Kidney epithelial cell (primary cell): ENCODE measurements around the gene ST8SIA4. TPM values are rescaled to one million over a fixed set of nuclear protein-coding genes. Genes with fewer than 3 reads are reported as not detected.
A peak's percentile ranks its signal among the peaks of the same experiment; 100 is the strongest.

Experiments
- DNase-seq: peaks from one replicate; pipeline ENCODE4 v3.0.0-alpha.2; 2010; ENCODE audit warnings: low read depth
- H3K27me3 ChIP-seq: 2 replicates; pipeline ENCODE4 v1.6.0; 2011; ENCODE audit warnings: low read length; ENCODE audit not compliant: control insufficient read depth, insufficient read depth
- H3K36me3 ChIP-seq: 2 replicates; pipeline ENCODE4 v1.5.1; 2011; ENCODE audit warnings: low read length; ENCODE audit not compliant: control insufficient read depth, insufficient read depth
- H3K4me3 ChIP-seq: 2 replicates; pipeline ENCODE4 v1.5.1; 2011; ENCODE audit warnings: low read depth, mild to moderate bottlenecking, control low read depth, low read length
- total RNA-seq: library from RNA; depleted of rRNA; stranded (reverse); fragments of >200 nt; gene quantifications from 2 replicates; pipeline ENCODE4 v1.2.3, GENCODE V29; 2015
- TF ChIP-seq, protein P1 (sequence below): IDR thresholded peaks from 2 replicates; pipeline ENCODE4 v1.5.1; 2011; ENCODE audit warnings: mild to moderate bottlenecking, moderate library complexity, low read length, control low read depth, inconsistent platforms; ENCODE audit not compliant: insufficient read depth, poor library complexity, severe bottlenecking

The ST8SIA4 gene, protein sequence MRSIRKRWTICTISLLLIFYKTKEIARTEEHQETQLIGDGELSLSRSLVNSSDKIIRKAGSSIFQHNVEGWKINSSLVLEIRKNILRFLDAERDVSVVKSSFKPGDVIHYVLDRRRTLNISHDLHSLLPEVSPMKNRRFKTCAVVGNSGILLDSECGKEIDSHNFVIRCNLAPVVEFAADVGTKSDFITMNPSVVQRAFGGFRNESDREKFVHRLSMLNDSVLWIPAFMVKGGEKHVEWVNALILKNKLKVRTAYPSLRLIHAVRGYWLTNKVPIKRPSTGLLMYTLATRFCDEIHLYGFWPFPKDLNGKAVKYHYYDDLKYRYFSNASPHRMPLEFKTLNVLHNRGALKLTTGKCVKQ
- total RNA-seq = 0.21 and 2.3 TPM in 2 replicates

DNA sequence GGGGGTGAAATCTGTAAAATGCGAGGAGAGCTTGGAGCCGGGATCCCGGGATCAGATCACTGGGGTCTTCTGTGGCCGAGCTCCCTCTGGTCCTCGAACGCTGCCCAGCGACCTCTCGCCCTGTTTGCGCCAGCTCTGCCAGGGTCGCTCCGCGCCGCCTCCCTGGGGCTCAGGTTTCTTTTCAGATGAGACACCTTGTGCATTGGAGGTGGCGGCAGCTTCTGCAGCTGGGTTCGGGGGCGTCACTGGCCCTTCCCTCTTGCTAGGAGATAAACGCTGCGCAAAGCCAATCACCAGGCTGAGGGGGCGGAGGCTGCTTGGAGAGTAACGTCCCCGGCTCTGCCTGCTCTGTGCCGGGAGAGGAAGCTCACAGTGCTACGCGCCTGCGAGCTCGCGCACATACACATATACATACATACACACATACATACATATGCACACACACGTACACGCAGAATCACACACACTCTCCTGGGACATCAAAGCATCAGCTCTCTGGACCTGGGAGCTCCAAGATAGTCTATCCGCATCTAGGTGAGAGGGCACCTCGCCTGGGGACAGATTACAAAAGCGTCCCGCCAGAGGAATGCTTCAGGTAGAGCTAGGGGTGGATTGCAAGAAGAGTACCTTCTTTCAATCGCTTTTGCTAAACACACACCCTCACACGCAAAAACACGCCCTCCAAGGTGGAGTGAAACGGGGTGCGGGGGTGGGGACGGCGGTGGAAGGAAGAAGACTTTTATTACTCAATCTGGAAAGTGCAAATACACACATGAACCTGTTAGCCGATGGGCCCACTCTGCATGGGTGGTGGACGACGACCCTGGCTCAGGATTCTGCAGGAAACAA lies at the start of gene ST8SIA4:
ST8SIA4 (minus strand) TSS at position 244 of the 849 bp plus-strand sequence. CDS start 327 bp downstream, outside the sequence.
- H3K36me3 ChIP-seq = no peaks in the 10 kb centered on the region
- H3K4me3 ChIP-seq = peak within 1 kb of the TSS; percentile 57
- TF ChIP-seq, protein P1, sequence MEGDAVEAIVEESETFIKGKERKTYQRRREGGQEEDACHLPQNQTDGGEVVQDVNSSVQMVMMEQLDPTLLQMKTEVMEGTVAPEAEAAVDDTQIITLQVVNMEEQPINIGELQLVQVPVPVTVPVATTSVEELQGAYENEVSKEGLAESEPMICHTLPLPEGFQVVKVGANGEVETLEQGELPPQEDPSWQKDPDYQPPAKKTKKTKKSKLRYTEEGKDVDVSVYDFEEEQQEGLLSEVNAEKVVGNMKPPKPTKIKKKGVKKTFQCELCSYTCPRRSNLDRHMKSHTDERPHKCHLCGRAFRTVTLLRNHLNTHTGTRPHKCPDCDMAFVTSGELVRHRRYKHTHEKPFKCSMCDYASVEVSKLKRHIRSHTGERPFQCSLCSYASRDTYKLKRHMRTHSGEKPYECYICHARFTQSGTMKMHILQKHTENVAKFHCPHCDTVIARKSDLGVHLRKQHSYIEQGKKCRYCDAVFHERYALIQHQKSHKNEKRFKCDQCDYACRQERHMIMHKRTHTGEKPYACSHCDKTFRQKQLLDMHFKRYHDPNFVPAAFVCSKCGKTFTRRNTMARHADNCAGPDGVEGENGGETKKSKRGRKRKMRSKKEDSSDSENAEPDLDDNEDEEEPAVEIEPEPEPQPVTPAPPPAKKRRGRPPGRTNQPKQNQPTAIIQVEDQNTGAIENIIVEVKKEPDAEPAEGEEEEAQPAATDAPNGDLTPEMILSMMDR = no peak
- no peaks in the 10 kb centered on the region for H3K27me3 ChIP-seq
- DNase-seq = peak; percentile 34

DNA sequence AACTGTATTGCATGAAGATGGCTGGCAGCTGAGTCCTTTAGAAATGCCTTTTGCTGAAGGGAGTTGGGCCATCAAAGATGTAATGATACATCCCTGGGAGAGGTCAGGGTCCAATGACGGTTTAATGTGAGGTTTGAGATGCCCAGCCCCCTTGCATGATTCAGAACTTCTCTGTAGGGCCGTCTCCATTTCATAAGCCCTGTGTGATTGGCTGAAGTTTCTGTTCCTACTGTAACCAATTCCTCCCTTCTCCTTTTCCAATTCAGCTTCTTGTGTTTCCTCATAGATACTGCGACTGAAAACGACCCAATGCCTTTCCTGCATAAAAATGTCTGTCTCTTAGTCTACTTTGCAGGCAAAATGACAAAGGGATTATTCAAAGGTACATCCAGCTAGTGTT lies 47.9 kb upstream of the ST8SIA4 start:
- DNase-seq = no peak
- Histone ChIP-seq H3K27me3 (no peaks in the 10 kb centered on the region), H3K36me3 (no peaks in the 10 kb centered on the region), H3K4me3 (no peak overlapping the region)
- TF ChIP-seq, protein P1 = no peak

DNA sequence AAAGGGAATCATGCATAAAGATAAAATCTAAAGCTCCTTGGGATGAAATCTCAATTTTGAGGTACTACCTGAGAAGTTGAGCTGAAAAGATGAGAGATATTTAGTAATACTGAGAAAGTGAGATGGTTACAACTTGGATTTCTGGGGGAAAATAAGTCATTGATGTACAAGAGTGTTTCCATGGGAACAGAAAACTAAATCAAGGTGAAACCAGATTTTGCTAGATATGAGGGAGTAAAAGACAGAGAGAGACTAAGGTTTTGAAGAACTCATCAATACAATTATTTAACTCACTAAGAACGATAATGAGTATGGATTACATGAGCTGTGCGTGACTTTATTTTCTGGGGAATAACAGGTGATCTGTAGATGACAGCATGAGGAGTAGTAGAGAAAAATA lies 10.2 kb upstream of the ST8SIA4 start:
- Histone ChIP-seq H3K27me3 (no peaks in the 10 kb centered on the region), H3K36me3 (no peaks in the 10 kb centered on the region), H3K4me3 (no peak overlapping the region)
- TF ChIP-seq, protein P1 = no peak
- no peak for DNase-seq

DNA sequence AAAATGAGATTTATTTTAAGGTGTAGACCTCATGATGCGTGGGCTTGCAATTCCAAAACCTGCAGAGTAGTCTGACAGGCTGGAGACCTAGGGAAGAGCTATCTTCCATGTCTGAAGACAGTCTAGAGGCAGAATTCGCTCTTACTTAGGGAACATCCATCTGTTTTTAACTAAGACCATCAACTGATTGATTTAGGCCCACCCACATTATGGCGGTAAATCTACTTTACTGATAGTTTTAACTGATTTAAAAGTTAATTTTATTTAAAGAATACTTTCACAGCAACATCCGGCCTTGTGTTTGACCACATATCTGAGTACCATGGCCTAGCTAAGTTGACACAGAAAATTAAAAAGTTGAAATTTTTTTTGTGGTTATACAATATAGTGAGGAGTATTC lies 6.0 kb upstream of the ST8SIA4 start:
- Histone ChIP-seq H3K27me3 (no peaks in the 10 kb centered on the region), H3K4me3 (no peak overlapping the region), H3K36me3 (no peaks in the 10 kb centered on the region)
- no peak for DNase-seq
- TF ChIP-seq, protein P1 = no peak

DNA sequence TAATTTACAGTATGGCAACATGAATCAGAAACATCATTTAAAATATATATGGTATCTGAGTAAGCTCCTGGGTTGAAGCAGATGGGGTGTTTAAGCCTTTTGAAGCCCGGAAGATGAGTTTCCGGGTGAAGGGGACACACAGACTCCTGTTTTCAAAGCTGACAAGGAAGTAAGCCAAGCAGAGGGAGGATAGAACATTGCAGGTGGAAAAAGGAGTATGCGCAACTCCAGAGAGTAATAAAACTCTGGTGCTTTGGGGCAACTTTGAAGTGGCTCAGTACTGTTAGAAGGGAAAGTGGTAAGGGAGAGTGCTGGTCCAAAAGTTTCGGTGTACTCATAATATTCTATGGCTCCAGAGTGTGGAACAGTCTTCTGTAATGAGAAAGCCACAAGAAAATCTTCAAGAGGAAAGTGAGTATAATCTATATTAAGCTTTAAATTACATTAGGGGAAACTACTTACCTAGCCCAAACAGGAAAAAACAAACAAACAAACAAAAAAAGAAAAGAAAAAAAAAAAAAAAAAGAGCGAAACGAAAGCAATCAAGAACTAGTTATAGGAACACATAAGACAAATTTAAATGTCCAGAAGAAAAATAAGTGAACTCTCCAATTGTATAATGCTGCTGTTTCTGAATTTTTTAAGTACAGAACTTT lies 2.3 kb upstream of the ST8SIA4 start:
- no peak for DNase-seq
- TF ChIP-seq, protein P1 = no peak
- Histone ChIP-seq H3K36me3 (no peaks in the 10 kb centered on the region), H3K27me3 (no peaks in the 10 kb centered on the region), H3K4me3 (no peak overlapping the region)
